ENCODE results near the gene DLK2.

The DLK2 gene

DNA sequence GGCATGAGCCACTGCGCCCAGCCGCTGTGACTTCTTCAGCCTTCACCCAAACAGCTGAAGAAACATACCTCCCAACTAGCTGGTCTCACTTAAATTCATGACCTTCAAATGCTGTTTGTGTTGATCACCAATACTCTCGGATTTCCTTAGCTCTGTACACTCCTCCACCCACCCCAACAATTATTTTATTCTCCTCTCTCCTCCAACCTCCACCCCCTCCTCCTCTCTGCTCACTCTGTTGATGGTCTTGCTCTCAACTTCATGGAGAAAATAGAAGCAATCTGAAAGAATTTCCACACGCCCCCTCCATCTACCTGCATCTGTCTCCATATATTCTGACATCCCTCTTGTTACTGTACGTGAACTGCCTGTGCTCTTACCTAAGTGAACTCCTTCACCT is 6.6 kb upstream of the DLK2 start:
- TF ChIP-seq POLR2AphosphoS5 (IDR thresholded peaks at IDR 0.05; ENCODE audit: low read depth, low read length) (no peak), FOXP2 (optimal IDR thresholded peaks at IDR 0.05; ENCODE audit: borderline replicate concordance, extremely low read depth, extremely low read length, insufficient read depth) (no peak), SIN3A (IDR thresholded peaks at IDR 0.05; ENCODE audit: borderline replicate concordance, insufficient read depth, low read length) (no peak), TAF1 (IDR thresholded peaks at IDR 0.05; ENCODE audit: borderline replicate concordance, insufficient read depth, low read length) (no peak)
- TF ChIP-seq, protein P1, sequence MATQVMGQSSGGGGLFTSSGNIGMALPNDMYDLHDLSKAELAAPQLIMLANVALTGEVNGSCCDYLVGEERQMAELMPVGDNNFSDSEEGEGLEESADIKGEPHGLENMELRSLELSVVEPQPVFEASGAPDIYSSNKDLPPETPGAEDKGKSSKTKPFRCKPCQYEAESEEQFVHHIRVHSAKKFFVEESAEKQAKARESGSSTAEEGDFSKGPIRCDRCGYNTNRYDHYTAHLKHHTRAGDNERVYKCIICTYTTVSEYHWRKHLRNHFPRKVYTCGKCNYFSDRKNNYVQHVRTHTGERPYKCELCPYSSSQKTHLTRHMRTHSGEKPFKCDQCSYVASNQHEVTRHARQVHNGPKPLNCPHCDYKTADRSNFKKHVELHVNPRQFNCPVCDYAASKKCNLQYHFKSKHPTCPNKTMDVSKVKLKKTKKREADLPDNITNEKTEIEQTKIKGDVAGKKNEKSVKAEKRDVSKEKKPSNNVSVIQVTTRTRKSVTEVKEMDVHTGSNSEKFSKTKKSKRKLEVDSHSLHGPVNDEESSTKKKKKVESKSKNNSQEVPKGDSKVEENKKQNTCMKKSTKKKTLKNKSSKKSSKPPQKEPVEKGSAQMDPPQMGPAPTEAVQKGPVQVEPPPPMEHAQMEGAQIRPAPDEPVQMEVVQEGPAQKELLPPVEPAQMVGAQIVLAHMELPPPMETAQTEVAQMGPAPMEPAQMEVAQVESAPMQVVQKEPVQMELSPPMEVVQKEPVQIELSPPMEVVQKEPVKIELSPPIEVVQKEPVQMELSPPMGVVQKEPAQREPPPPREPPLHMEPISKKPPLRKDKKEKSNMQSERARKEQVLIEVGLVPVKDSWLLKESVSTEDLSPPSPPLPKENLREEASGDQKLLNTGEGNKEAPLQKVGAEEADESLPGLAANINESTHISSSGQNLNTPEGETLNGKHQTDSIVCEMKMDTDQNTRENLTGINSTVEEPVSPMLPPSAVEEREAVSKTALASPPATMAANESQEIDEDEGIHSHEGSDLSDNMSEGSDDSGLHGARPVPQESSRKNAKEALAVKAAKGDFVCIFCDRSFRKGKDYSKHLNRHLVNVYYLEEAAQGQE (IDR thresholded peaks at IDR 0.05; ENCODE audit: insufficient read depth in 1 of 2, low read depth in 2 of 2, low read length in 2 of 2), result no peak

DNA sequence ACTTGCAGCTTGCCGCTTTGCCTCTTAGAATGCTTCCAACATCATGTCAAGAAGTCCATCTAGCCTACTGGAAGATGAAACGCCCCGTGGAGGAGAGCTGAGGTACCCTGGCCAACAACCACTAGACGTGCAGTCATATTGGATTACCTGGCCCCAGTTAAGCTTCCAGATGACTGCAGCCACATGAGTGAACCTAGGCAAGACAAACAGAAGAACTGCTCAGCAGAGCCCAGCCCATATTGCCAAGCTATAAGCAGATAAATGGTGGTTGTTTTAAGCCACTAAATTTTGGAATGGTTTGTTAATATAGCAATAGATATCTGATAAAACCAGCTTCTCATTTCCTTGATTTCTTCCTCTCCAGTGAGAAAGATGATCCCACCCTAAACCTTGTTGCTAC is 4.7 kb upstream of the DLK2 start:
- no peak for TF ChIP-seq SIN3A (IDR thresholded peaks at IDR 0.05; ENCODE audit: borderline replicate concordance, insufficient read depth, low read length)
- TF ChIP-seq, protein P1 (IDR thresholded peaks at IDR 0.05; ENCODE audit: insufficient read depth in 1 of 2, low read depth in 2 of 2, low read length in 2 of 2), result no peak
- no peak for TF ChIP-seq FOXP2 (optimal IDR thresholded peaks at IDR 0.05; ENCODE audit: borderline replicate concordance, extremely low read depth, extremely low read length, insufficient read depth)
- no peak for TF ChIP-seq POLR2AphosphoS5 (IDR thresholded peaks at IDR 0.05; ENCODE audit: low read depth, low read length)
- TF ChIP-seq TAF1 (IDR thresholded peaks at IDR 0.05; ENCODE audit: borderline replicate concordance, insufficient read depth, low read length), result no peak

DNA sequence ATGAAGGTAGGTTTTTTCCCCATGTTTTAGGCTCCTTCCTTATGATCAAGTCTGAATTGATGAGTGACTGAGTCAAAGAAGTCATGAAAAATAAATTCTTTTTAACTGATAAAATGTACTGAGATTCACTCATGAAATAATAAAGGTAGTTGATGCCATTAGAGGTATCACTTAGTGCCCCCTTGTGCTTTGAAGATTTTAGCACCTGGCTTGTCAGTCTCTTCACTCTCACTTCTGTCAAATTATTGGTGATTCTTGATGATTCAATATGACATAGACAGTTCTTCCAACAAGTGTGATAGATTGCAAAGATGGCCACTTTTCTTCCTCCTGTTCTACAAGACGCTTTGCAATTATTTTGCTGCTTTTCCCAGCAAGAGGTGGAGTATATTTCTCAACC is 4.2 kb upstream of the DLK2 start:
- no peak for TF ChIP-seq FOXP2 (optimal IDR thresholded peaks at IDR 0.05; ENCODE audit: borderline replicate concordance, extremely low read depth, extremely low read length, insufficient read depth)
- TF ChIP-seq, protein P1 (IDR thresholded peaks at IDR 0.05; ENCODE audit: insufficient read depth in 1 of 2, low read depth in 2 of 2, low read length in 2 of 2), result no peak
- no peak for TF ChIP-seq TAF1 (IDR thresholded peaks at IDR 0.05; ENCODE audit: borderline replicate concordance, insufficient read depth, low read length)
- no peak for TF ChIP-seq POLR2AphosphoS5 (IDR thresholded peaks at IDR 0.05; ENCODE audit: low read depth, low read length)
- no peak for TF ChIP-seq SIN3A (IDR thresholded peaks at IDR 0.05; ENCODE audit: borderline replicate concordance, insufficient read depth, low read length)

DNA sequence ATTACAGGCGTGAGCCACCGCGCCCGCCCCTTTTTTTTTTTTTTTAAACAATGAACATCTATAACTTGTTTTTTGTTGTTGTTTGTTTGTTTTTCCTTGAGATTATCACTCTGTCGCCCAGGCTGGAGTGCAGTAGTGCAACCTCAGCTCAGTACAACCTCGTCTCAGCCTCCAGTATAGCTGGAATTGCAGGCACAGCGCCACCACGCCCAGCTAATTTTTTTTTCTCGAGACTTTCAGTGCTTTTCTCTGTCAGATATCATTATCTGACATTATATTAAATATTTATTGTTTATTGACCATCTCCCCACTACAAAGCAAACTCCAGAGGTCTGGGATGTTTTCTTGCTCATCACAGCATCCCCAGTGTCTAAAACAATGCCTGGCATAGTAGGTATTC is 2.3 kb upstream of the DLK2 start:
- TF ChIP-seq, protein P1 (IDR thresholded peaks at IDR 0.05; ENCODE audit: insufficient read depth in 1 of 2, low read depth in 2 of 2, low read length in 2 of 2), result no peak
- TF ChIP-seq POLR2AphosphoS5 (IDR thresholded peaks at IDR 0.05; ENCODE audit: low read depth, low read length) (no peak), FOXP2 (optimal IDR thresholded peaks at IDR 0.05; ENCODE audit: borderline replicate concordance, extremely low read depth, extremely low read length, insufficient read depth) (no peak), TAF1 (IDR thresholded peaks at IDR 0.05; ENCODE audit: borderline replicate concordance, insufficient read depth, low read length) (no peak), SIN3A (IDR thresholded peaks at IDR 0.05; ENCODE audit: borderline replicate concordance, insufficient read depth, low read length) (no peak)

All from PFSK-1 (cell line).